Cardiac muscle cell (in vitro differentiated cells and primary cell): ENCODE measurements around the gene CAP2. TPM values are rescaled to one million over a fixed set of nuclear protein-coding genes. Genes with fewer than 3 reads are reported as not detected.

Experiments used
- DNase-seq, 2 donors: peaks; one replicate each; pipeline versions ENCODE4 v3.0.0 to v3.0.0-alpha.2; 2010 to 2017; ENCODE audit warnings: low read depth in 1 of 2, low spot score in 1 of 2
- H3K27ac ChIP-seq: fragments of 200-600 bp; sonication (generic); 2 replicates; pipeline ENCODE4 v1.5.1; 2016
- H3K27me3 ChIP-seq: fragments of 200-600 bp; sonication (generic); 2 replicates; pipeline ENCODE4 v1.6.0; 2016; ENCODE audit warnings: control low read depth
- H3K36me3 ChIP-seq: fragments of 200-600 bp; sonication (generic); 2 replicates; pipeline ENCODE4 v1.5.1; 2016; ENCODE audit warnings: control low read depth
- H3K4me1 ChIP-seq: fragments of 200-600 bp; sonication (generic); 2 replicates; pipeline ENCODE4 v1.8.1; 2017; ENCODE audit warnings: low read depth, mild to moderate bottlenecking, mixed run types
- H3K4me3 ChIP-seq: fragments of 200-600 bp; sonication (generic); 2 replicates; pipeline ENCODE4 v1.5.1; 2016; ENCODE audit warnings: mild to moderate bottlenecking
- H3K9me3 ChIP-seq: fragments of 200-600 bp; sonication (generic); 2 replicates; pipeline ENCODE4 v1.5.1; 2017; ENCODE audit warnings: low read depth, mild to moderate bottlenecking, control low read depth
- polyA plus RNA-seq: library from polyadenylated mRNA; unstranded; fragments of >200 nt; fragmentation: Nextera tagmentation; extraction: Ambion mirVana; gene quantifications from 2 replicates; pipeline ENCODE4 v1.2.1, GENCODE V29; 2016
- total RNA-seq: library from RNA; depleted of rRNA; stranded (reverse); fragments of >200 nt; gene quantifications from 2 replicates; pipeline ENCODE4 v1.2.3, GENCODE V29; 2016
- TF ChIP-seq, protein P1 (sequence below): IDR thresholded peaks from 2 replicates; pipeline ENCODE4 v1.5.1; 2012; ENCODE audit warnings: low read depth, mild to moderate bottlenecking, low read length

The CAP2 gene
- total and polyA plus RNA-seq, 2 experiments from 2014 or later = 95.7 to 262 TPM

DNA sequence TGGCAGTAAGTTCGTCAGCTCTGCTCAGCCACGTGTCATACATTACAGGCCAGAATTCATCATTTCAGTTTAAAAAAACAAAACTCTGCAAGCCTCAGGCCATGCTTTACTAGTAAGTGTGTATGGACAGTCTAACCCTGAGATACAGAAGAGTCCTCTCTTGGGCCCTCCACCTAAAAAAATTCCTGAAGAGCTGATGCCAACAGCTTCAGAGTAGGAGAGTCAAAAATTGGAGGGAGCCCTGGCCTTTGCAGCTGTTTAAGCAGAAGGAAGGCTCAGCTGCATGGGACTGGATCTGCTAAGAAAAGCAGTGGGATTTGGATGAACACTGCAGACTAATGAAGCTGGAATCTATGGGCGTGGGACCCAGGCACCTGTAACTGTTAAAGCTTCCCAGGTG is 159.5 kb downstream of the CAP2 start:
- H3K9me3 ChIP-seq = no peaks in the 10 kb centered on the region
- no peaks in the 10 kb centered on the region for H3K4me1 ChIP-seq
- no peak overlapping the region for H3K27ac ChIP-seq
- TF ChIP-seq, protein P1, sequence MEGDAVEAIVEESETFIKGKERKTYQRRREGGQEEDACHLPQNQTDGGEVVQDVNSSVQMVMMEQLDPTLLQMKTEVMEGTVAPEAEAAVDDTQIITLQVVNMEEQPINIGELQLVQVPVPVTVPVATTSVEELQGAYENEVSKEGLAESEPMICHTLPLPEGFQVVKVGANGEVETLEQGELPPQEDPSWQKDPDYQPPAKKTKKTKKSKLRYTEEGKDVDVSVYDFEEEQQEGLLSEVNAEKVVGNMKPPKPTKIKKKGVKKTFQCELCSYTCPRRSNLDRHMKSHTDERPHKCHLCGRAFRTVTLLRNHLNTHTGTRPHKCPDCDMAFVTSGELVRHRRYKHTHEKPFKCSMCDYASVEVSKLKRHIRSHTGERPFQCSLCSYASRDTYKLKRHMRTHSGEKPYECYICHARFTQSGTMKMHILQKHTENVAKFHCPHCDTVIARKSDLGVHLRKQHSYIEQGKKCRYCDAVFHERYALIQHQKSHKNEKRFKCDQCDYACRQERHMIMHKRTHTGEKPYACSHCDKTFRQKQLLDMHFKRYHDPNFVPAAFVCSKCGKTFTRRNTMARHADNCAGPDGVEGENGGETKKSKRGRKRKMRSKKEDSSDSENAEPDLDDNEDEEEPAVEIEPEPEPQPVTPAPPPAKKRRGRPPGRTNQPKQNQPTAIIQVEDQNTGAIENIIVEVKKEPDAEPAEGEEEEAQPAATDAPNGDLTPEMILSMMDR = no peak
- H3K36me3 ChIP-seq = peaks cover 45% of the 10 kb centered on the region
- DNase-seq = no peak
- H3K4me3 ChIP-seq = no peak overlapping the region
- no peaks in the 10 kb centered on the region for H3K27me3 ChIP-seq

DNA sequence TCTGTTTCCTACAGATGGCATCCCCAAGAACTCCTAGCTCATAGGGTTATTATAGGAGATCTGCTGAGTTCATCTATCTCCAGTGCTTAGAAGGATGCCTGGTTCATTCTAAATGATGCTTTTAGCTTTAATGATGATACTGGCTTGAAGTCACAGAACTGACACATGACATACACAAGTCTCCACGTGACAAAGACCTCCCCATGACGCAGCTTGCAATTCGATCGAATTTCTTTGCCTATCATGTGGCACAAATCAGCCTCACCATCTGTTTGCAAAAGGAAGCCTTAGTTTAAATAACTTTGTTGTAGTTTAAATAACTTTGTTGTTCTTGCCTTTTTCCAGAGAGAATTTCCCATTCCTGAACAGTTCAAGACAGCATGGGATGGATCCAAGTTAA is 162.6 kb downstream of the CAP2 start:
- TF ChIP-seq, protein P1 = no peak
- Histone ChIP-seq H3K9me3 (no peaks in the 10 kb centered on the region), H3K36me3 (peaks cover 34% of the 10 kb centered on the region), H3K27ac (no peak overlapping the region), H3K4me3 (no peak overlapping the region), H3K4me1 (no peaks in the 10 kb centered on the region), H3K27me3 (no peaks in the 10 kb centered on the region)
- no peak for DNase-seq

DNA sequence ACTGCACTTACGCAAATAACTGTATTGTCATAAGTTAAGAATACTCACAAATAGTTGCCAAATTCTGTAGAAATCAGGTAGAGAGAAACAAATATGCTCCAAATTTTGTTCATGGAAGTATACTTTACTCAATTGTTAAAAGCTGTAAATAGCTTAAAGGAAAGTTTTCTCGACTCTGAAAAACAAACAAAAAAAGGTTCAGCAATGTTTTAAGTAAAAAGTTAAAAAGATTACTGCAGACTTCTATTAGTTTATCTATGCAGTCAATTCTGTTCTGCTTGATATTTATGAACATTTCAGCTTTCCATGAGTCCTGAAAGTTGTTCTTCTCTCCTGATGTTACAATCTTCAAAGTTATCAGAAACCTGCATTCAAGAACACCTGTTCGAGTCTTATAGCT is 169.2 kb downstream of the CAP2 start:
- DNase-seq = no peak
- Histone ChIP-seq H3K36me3 (no peaks in the 10 kb centered on the region), H3K27me3 (no peaks in the 10 kb centered on the region), H3K9me3 (peaks cover 6% of the 10 kb centered on the region), H3K4me1 (no peaks in the 10 kb centered on the region), H3K27ac (no peak overlapping the region), H3K4me3 (no peak overlapping the region)
- TF ChIP-seq, protein P1 = no peak

DNA sequence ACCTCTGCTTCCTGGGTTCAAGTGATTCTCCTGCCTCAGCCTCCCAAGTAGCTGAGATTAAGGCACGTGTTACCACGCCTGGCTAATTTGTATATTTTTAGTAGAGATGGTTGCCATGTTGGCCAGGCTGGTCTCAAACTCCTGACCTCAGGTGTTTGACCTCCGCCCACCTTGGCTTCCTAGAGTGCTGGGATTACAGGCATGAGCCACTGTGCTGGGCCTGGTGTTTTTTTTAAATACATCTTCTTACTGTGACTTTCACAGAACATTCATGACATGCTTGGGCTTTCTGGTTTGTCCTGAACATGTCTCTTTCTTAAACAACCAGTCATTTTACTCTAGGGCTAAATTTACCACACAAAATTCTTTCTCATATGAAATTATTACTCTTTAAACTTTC is 172.0 kb downstream of the CAP2 start:
- DNase-seq = no peak
- TF ChIP-seq, protein P1 = no peak
- H3K27ac ChIP-seq = no peak overlapping the region
- H3K27me3 ChIP-seq = no peaks in the 10 kb centered on the region
- H3K36me3 ChIP-seq = no peaks in the 10 kb centered on the region
- no peak overlapping the region for H3K4me3 ChIP-seq
- H3K9me3 ChIP-seq = peaks cover 6% of the 10 kb centered on the region
- no peaks in the 10 kb centered on the region for H3K4me1 ChIP-seq

DNA sequence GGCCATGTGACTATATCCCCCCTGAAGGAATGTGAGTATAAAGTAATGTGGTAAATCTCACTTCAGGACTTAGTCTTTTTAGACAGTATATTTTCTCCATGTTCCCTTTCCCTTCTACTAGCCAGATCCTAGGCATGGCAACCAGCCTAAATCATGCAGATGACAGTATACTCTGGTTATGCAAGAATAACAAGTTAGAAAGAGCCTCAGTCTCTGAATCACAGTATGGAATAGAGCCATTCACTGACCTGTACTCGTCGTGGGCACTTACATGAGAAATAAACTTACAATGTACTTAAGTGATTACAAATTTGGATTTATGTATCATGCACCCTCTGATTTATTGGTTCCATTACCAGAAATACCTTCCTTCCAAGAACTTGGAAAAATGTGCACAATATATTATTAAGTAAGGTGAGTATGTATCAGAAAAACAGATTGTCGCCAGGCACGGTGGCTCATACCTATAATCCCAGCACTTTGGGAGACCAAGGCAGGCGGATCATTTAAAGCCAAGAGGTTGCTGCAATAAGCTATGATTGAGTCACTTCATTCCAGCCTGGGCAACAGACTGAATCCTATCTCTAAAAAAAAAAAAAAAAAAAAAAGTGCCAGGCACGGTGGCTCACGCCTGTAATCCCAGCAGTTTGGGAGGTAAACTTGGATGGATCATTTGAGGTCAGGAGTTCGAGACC is 181.6 kb downstream of the CAP2 start:
- Histone ChIP-seq H3K4me1 (no peaks in the 10 kb centered on the region), H3K27me3 (no peaks in the 10 kb centered on the region), H3K36me3 (no peaks in the 10 kb centered on the region), H3K27ac (no peak overlapping the region), H3K9me3 (no peaks in the 10 kb centered on the region), H3K4me3 (no peak overlapping the region)
- TF ChIP-seq, protein P1 = no peak
- DNase-seq = peak in 1 of 2 donors; percentile 78
